NCI-H2081 (cell line): ENCODE measurements around the gene TLL1.

Experiments used
- DNase-seq, 2 experiments: peaks; one replicate each; lab custom pipeline; 2025; lab: John Stamatoyannopoulos, UW

The TLL1 gene

DNA sequence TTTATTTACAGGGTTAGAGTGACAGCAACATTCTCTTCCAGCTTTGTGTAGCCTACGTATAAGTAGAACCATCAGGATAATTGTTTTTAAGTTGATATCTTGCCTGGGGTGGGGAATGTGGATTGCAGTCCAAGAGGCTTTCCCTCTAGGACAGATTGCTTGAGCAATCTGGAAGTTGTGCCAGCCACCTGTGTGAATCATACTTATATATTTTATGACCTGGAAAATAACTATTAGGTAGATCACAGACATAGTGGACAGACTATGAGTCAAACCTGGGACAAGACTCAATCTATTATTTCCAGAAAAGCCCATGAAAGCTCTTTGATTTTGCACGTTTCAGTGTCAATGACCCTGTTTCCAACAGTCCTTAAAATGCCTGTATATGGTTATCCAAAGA, 98.9 kb downstream of the TLL1 start:
- no peak for DNase-seq

DNA sequence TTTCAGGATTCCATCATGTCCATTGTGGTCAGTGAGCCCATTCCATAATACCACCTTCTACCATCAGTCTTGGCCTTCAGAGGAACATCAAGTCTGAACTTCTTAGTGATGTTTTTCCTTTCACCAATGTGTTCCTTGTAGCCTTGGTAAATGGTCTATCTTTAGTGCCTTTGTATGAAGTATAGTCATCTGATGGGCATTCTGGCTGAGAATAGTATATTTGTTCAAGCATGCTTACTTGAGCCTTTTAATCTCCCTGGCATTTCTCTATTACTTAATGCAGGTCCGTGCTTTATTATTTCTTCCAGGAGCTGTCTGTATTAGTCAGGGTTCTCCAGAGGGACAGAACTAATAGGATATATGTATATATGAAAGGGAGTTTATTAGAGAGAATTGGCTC, 99.7 kb downstream of the TLL1 start:
- no peak for DNase-seq

DNA sequence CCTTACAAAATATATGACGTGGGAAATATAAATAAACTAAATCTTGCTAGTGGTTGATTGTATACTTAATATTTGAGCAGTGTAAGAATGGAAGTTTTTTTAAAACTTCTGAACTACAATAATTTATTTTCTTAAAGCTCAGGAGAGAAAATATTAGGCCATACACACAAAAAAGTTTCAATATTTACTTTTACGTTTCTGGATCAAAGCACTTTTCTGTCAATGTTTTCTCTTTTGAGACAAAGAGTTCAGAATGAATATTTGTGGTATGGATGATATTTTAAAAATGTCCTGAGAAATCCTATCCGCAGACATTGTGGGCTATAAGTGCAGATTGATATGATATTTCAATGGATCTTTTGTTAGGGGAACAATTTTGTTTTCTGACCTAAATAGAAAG, 109.9 kb downstream of the TLL1 start:
- no peak for DNase-seq

DNA sequence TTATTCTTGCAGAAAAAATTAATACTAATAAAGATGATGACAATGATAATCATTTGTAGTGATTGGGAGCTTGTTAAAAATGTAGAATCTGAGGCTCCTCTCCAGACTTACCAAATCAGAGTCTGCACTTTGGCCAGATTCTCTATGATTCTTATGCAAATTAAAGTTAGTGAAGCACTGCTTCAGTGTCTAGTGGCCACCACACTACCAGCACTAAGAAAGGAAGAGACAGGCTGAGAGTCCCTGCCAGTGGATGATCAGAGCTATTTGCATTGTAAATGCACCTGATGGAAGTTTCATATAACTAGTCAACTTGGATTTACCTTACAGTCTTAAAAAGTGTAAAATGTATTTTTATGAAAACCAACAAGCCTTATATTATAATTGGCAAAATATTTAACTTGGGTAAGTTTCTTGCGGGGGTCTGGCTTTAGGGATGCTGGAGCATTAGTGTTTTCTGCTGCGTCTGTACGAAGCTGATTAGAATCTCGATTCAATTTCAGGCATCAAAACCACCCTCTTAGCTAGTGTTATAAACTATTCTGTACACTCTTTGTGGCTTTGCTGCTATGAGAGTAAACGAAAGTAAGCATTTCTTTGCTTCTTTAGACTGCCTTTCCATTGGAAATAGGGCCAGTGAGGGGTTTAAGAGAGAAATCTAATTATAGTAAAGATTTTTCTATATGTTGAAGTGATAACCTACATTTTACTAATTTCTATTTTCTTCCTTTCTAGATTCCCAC, 114.1 kb downstream of the TLL1 start:
- DNase-seq, result peak in 1 of 2 experiments; percentile 29

DNA sequence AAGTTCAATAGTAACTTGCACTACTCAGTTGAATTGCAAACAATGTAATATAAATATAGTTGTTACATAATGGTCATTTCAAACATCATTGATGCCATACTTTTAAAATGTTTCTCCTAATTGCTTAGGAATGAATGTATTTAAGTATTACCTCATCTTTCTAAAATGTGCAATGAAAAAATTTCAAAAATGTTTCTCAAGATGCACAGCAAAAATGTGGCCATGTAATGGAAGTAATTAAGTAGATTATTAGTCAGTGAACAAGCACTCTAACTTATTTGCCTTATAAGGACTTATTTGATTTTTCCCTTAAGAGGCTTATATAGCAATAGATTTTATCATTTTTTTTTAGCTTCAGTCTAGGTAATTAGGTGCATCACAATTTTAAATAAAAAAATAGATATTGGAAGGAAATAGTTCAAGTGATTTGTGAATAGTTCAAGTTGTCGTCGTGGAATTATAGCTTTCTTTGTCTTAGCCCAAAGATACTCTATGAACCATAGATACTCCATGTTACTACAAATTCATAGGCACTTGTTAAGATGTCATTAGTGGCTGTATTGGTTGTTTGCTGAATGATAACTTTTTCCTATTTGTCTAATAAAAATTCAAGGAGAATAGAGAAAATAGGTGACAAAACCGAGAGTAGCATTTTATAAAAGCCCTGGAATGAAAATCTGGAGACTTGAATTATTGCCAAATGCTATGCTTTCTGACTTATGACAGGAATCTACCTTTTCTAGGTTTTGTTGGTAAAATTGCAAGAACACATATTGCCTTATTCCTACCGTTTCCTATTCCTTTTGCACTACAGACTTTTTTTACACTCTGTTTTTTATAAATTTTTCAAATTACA, 118.5 kb downstream of the TLL1 start:
- DNase-seq, result no peak

DNA sequence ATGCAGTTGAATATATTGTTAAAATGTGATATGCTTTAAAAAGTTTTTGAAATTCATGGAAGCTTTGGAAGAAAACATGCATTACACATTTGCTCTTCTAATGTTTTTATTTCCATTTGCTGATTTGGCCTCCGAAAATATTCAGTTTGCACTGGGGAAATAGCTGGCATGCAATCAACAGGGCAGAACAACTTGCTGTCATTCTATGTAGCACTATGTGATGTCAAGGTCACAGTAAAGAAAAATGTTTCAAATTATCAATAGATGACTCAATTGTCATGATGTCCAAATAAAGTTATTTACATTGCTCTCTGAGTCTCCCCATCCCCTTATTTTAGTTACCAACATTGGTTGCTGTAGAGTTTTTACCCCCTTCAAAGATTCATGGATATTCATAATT, 119.2 kb downstream of the TLL1 start:
- DNase-seq, result no peak

DNA sequence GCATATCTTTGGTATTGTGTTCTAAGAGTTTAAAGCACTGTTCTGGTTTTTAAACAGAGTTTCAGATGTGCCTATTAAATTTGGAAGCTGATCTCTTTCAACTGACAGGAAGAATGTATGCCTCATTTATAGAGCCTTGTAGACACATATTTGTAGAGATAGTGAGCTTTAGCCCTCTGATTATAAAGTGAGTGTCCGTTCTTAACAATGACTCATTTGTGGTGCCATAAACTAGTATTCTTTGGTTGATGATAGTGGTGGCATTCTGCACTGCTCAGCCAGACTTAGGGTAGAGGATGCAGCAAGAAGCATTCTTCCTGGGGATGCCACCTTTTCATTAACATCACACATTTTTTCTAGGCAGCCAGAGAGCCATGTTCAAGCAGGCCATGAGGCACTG, 121.7 kb downstream of the TLL1 start:
- no peak for DNase-seq

DNA sequence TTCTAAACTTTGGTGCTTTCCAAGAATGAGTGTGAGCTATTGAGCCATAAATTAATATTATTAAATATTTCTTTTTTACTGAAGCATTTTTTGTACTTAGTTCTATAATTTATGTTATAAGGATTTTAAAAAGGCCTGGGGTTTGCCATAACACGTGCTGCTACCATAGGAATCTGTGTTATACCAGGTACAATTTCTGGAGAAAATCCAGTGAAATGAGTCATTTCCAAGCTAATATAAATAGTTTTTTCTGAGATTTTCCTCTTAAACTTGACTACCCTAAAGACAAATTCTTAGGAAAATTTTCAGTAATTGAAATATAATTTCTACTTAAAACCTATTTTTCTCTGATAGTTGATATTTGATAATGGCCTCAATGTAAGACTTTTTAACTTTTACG, 130.8 kb downstream of the TLL1 start:
- no peak for DNase-seq

DNA sequence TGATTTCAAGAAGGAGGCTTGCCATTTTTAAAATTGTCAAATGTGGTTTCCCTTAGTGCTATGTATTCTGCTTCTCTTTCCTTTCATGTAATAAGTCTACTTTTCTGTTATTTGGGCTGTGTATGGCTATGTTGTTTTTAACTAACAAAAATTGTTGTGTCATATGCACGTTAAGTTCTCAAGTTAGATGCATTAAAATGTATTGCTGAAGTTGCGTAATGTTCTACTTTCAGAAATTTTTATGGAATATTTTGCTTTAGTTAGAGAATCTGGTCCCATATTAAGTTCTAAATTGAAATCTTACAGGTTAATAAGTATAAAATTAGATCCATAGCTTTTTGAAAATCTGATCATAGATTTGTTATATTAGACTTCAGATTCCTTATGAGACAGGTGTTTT, 133.2 kb downstream of the TLL1 start:
- no peak for DNase-seq

DNA sequence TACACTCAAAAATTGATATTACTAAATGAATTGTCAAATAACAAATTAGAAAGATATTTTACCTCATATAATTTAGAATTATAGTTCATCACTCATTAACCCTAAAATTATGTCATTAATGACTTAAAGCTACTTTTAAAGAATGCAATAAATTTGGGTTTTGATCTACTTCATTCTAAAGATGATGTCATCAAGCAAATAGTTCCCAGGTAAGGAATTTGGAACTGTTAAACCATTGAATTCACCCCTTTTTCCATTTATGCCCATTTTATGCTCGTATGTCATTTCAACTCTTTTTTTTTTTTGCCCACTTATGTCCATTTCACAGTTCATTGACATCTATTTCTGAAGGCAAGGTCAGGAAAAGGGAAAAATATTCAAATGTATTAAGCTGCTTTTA, 135.5 kb downstream of the TLL1 start:
- no peak for DNase-seq

DNA sequence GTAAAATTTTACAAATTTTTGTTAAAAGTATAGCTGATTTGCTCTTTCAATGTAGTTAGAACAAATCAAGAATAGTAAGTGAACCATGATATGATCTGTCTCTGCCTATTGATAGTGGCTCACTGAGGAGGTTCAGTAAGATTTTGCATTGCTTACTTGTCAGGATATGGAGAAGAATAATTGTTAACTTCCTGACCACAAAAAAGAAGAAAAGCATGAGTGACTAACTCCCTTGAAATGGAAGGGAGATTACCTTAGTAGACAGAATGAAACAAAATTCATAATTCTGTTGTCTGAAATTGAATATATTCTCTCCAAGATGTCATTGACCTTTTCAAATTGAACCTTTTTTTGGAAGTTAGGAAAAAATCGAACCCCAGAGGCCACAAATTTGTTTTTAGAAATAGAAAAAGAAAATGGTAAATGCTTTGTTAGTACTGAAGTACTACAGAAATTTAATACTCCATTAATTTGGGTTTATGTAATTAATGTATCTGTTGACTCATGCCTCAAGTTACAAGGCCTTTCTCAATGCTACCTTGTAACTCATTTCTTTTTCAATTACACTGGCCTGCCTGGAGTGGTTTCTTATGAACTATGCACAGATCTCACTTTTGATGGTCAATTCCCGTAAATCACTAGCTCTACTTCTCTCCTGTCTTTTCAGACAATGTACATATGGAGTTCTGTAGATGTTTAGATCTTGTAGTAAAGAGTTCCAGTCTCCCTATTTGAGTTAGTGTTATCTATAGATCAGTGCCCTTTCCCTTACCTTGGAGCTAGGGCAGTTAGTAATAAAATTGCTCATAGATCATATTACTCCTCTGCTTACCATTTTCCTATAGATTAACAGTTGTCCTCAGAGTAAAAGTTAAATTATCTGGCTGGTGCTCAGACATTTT, 139.3 kb downstream of the TLL1 start:
- no peak for DNase-seq

DNA sequence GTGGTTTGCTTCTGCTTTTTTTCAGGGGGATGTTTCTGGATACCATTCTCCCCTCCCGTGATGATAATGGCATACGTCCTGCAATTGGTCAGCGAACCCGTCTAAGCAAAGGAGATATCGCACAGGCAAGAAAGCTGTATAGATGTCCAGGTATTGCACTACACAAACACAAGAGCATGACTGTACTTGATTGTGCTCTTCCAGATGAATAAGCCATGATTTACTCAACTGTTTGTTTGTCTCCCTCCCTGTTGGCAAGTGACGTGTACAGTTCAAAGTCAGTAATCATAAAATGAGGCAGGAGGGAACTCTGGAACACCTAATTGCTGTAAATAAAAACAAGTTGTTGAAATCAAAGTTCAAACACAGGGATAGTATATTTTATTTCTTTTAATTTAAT, 141.4 kb downstream of the TLL1 start:
- DNase-seq, result no peak

DNA sequence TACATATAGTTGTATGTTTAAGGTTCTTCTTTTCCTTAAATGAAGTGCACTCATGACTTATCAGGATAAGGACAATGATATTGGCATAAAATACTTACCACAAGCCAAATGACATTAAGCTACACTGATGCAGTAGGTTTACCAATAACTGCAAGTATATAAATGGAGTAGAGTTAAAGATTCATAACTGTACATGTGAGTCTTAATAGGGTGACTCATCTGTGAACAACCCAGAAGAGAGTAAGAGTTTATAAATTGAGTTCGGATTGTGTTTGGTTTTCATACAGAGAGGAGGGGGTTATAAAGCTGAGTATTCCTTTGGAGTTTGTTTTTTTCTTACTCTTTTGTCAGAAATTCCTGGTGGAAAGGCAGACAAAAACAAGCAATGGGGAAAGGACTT, 144.8 kb downstream of the TLL1 start:
- DNase-seq, result no peak

DNA sequence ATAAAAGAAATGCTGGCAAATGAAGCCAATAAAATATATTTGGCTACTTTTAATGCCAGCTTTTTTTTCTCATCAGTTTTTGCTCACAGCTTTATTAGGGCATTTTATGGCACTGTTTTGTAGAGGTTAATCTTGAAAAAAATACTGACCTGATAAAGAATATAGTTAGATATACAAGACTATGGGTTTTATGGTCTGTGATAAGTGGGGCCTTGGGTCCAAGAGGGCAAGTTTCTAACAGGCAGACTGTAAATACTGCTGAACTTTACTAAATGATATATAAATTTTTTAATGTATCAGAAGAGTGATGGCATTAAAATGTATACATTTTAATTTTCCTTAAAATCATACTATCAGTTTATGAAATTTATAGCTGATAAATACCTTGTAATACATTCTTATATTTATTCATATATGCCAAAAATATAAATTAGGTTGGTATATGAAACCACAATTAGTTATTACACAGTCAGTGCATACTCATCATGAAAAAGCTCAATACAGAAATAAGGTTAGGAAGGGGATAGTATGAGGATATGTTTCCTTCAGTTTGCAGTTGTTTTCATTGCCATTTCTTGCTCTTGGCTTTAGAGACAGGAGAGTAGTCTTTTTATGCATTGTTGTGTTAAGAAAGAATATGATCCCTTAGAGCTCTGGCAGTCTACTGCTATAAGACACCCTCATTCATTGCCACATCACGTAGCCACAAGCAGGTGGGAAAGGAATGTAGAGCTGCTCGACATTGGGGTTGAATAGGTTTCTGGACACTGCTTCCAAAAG, 146.6 kb downstream of the TLL1 start:
- DNase-seq, result no peak

DNA sequence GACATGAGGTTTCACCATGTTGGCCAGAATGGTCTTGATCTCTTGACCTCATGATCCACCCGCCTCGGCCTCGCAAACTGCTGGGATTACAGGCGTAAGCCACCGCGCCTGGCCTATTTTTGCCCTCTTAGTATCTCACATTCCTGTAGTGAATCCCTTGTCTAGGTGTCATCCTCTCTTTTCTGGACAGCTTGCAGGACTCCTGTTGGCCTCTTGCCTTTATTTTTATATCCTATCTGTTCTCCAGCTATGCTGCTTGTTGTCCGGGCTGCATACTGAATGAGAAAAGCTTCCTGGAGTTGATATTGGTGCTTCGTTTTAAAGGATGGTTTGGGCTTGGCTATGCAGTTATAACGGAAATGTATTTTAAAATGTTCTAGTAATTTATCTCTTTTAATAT, 148.6 kb downstream of the TLL1 start:
- DNase-seq, result no peak

DNA sequence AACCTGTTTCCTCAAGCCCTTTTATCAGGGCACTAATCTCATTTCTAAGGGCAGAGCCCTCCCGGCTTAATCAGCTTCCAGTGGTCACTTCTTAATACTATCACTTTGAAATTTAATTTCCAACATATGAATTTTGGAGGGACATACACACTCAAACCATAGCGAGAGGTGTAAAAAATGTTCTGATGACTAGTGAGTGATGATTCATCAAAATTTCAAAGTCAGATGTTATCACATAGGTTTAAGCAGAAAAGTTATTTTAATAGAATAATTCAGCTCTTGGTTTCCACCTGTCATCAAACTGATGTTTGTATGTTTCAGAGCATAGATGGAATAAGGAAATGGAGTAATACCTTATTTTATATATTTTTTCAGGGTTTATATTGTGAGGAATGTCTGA, 161.9 kb downstream of the TLL1 start:
- no peak for DNase-seq

DNA sequence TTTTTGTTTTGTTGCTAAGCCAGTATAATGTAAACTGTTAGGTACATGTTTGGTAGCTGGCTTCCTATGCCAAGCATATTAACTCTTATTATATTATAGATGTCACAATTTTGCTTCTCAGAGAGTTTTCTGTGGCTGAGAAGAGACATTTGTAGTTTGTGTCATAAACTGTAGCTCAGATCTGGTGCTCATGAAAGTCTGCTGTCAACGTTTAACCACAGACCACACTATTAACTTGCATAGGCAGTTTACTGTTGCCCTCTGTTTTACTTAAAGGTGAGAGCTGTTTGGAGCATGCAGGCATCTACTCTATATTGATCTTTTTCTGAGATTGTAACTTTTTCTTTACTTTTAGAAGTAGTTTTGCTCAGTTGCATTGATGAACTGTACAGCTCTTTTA, 166.8 kb downstream of the TLL1 start:
- DNase-seq, result no peak

DNA sequence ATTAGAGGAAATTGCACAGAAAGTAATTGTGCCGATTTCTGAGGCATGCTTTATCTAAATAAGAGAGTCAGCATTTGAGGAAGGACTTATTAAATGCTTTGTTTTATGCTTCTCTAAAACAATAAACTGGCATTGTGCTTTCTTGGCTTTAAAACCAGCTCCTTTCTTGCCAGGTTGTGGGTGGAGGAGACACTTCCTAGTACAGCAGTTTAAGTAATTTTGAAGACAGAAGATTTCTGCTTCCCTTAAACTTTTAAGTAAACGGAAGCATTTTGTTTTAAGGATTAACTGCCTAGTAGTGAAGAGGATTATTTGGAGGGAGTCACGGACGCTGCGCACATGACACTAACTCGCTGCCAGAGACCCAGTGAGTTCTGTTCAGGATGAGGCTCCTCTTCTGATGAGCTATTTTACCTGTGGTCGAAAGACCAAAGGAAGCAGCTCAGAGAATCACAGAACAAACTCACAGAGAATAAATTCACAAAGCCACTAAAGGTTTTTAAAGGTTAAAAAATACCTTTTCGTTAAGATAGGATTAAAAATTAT, 169.5 kb downstream of the TLL1 start:
- DNase-seq, result no peak

DNA sequence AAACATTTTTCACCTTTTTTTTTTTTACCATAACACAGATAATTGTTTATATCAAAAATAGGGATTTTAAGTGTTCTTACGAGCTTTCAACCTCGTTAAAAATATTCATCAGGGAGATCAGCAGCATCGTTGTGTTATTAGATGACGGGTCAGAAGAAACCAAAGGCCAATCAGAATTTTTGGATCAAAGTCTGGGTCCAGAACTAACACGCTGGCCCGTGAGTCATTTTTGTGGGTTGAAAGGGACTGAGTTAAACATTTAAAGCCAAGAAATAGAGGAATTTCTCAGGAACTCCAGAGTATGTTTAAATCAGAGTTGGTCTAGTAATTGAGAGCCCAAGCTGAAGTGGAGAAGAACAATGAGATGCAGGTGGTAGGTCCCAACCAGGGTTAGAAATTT, 170.8 kb downstream of the TLL1 start:
- no peak for DNase-seq

DNA sequence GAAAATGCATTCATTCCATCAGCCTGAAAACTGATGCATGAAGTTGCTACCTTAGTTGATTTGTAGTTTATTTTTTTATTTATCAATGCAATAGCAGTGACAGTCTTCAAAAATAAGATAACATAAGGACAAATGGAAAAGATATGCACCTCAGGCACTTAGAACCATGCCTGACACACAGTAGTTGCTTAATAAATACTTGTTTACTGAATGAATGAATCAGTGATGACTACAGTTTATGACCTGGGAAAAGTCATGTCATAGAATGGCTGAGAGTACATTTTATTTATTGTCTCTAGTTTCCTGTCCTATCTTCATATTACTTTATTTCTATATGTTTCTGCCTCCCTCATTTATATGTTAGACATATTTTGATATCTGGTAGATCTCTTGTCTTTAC, 171.8 kb downstream of the TLL1 start:
- no peak for DNase-seq

DNA sequence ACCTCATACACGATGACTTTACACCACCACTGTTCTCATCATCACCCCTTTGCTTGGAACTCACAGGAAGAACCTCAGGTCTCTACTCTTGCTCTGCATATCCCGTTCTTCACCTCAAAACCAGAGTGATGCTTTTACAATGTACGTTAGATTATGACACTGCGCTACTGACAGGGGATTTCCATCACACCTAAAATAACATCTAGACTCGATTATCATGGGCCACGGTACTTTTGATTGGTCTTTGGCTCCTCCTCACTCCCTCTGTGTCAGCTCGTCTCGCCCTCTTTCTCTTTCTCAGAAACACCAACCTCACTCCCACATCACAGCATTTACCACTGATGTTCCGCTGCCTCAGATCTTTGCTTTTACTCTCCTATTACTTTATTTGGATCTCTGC, 172.4 kb downstream of the TLL1 start:
- DNase-seq, result no peak

DNA sequence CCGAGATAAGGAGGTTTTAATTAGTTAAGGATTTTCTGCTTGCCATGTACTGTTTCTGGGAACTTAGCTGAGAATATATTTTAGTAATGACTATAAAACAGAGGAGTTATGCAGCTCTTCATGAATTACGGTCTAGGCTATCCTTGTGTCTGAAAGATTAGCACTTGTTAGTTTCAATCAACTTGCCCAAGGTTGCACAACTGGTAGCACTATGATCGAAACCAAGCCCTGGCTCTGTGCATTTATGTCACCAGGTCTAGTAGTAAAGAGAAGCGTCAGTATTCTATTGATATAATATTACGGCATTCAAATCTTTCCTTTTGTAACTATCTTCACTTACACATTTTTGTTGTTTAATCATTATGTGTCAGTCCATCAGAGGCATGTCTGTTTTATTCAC, 176.0 kb downstream of the TLL1 start:
- DNase-seq, result no peak
